ENCODE data around the gene C1orf105. TPM values are rescaled to one million over a fixed set of nuclear protein-coding genes. Genes with fewer than 3 reads are reported as not detected.
"Not testable (repeated sequence)": the region's sequence is repeated elsewhere in the genome, so short reads cannot be mapped to it uniquely, and the experiment has no call there.

C1orf105 gene
- total RNA-seq, result 0.57 to 0.95 TPM in 2 of 3 replicates, not detected in the other

- peak within 1 kb of the TSS; percentile 41 for H3K27ac Mint-ChIP-seq
Measured at GRCh38 chr1:172420385-172420784, at the start of gene C1orf105. Gene C1orf105, plus strand, starts transcription at chr1:172420685. Its CDS starts 201 bp downstream, at chr1:172420886.

GRCh38 chr1:172371646-172372045 is 48.8 kb upstream of the C1orf105 start:
- not testable (repeated sequence) for DNase-seq (ENCODE audit: low spot score in 2 of 2, unreplicated experiment in 2 of 2); H3K27ac Mint-ChIP-seq; H3K27me3 Mint-ChIP-seq (ENCODE audit: low read depth); H3K4me3 Mint-ChIP-seq
- Mint-ChIP-seq H3K4me1 (peaks cover 33% of the 10 kb centered on the region), H3K9me3 (peaks cover 34% of the 10 kb centered on the region), H3K36me3 (peaks cover 21% of the 10 kb centered on the region)

More at GRCh38 chr1:172420385-172420784, at the start of gene C1orf105:
- peaks cover 26% of the 10 kb centered on the region for H3K4me1 Mint-ChIP-seq
- no peaks in the 10 kb centered on the region for H3K36me3 Mint-ChIP-seq
- DNase-seq (ENCODE audit: low spot score in 2 of 2, unreplicated experiment in 2 of 2), result no peak
- no peak for TF ChIP-seq CTCF (IDR thresholded peaks at IDR 0.05; ENCODE audit: unreplicated experiment)
- no peaks in the 10 kb centered on the region for H3K27me3 Mint-ChIP-seq (ENCODE audit: low read depth)
- no peaks in the 10 kb centered on the region for H3K9me3 Mint-ChIP-seq
- H3K4me3 Mint-ChIP-seq, result no peak within 1 kb of the TSS

GRCh38 chr1:172373864-172374263 is 46.6 kb upstream of the C1orf105 start:
- no peak for TF ChIP-seq CTCF (IDR thresholded peaks at IDR 0.05; ENCODE audit: unreplicated experiment)
- Mint-ChIP-seq H3K27me3 (ENCODE audit: low read depth) (no peaks in the 10 kb centered on the region), H3K4me1 (peaks cover 49% of the 10 kb centered on the region), H3K9me3 (peaks cover 12% of the 10 kb centered on the region), H3K36me3 (peaks cover 4% of the 10 kb centered on the region), H3K27ac (peak overlapping the region; percentile 82), H3K4me3 (no peak overlapping the region)
- no peak for DNase-seq (ENCODE audit: low spot score in 2 of 2, unreplicated experiment in 2 of 2)

GRCh38 chr1:172375211-172375631 is 45.3 kb upstream of the C1orf105 start:
- H3K36me3 Mint-ChIP-seq, result no peaks in the 10 kb centered on the region
- DNase-seq (ENCODE audit: low spot score in 2 of 2, unreplicated experiment in 2 of 2), result no peak
- H3K4me3 Mint-ChIP-seq, result no peak overlapping the region
- peaks cover 60% of the 10 kb centered on the region for H3K4me1 Mint-ChIP-seq
- no peaks in the 10 kb centered on the region for H3K27me3 Mint-ChIP-seq (ENCODE audit: low read depth)
- H3K27ac Mint-ChIP-seq, result peak overlapping the region; percentile 61
- no peak for TF ChIP-seq CTCF (IDR thresholded peaks at IDR 0.05; ENCODE audit: unreplicated experiment)
- peaks cover 5% of the 10 kb centered on the region for H3K9me3 Mint-ChIP-seq

- peak overlapping the region; percentile 47 for H3K27ac Mint-ChIP-seq
- TF ChIP-seq CTCF (IDR thresholded peaks at IDR 0.05; ENCODE audit: unreplicated experiment), result no peak
- no peaks in the 10 kb centered on the region for H3K9me3 Mint-ChIP-seq
- no peak overlapping the region for H3K4me3 Mint-ChIP-seq
- H3K27me3 Mint-ChIP-seq (ENCODE audit: low read depth), result no peaks in the 10 kb centered on the region
- no peaks in the 10 kb centered on the region for H3K36me3 Mint-ChIP-seq
- H3K4me1 Mint-ChIP-seq, result peaks cover 64% of the 10 kb centered on the region
- DNase-seq (ENCODE audit: low spot score in 2 of 2, unreplicated experiment in 2 of 2), result no peak
Measured at GRCh38 chr1:172376431-172376830, 44.1 kb upstream of the C1orf105 start.

- Mint-ChIP-seq H3K4me1 (peaks cover 76% of the 10 kb centered on the region), H3K9me3 (no peaks in the 10 kb centered on the region), H3K27me3 (ENCODE audit: low read depth) (no peaks in the 10 kb centered on the region), H3K27ac (no peak overlapping the region), H3K4me3 (no peak overlapping the region), H3K36me3 (no peaks in the 10 kb centered on the region)
- DNase-seq (ENCODE audit: low spot score in 2 of 2, unreplicated experiment in 2 of 2), result no peak
- TF ChIP-seq CTCF (IDR thresholded peaks at IDR 0.05; ENCODE audit: unreplicated experiment), result no peak
Measured at GRCh38 chr1:172377565-172377964, 42.9 kb upstream of the C1orf105 start.

All from mesothelial cell of epicardium (in vitro differentiated cells).